ENCODE measurements around the gene ARHGEF2. TPM values are rescaled to one million over a fixed set of nuclear protein-coding genes. Genes with fewer than 3 reads are reported as not detected.

ARHGEF2 gene
- total and polyA plus RNA-seq, 2 of the 13 experiments (the other 11 are each of a cell fraction or from before 2014, with no cell fraction given) = 16.1 to 32.1 TPM

GRCh38 chr1:155911156-155912055 lies 66.9 kb downstream of the ARHGEF2 start, which contains the start of gene RIT1 (continued):
- no peak for TF ChIP-seq ZNF407 (CRISPR knock-in tag; IDR thresholded peaks at IDR 0.05; ENCODE audit: not compliant biosample characterization)
- TF ChIP-seq ZNF737 (CRISPR knock-in tag; IDR thresholded peaks at IDR 0.05; ENCODE audit: borderline replicate concordance) = no peak
- TF ChIP-seq ZNF713 (CRISPR knock-in tag; IDR thresholded peaks at IDR 0.05) = no peak
- TF ChIP-seq ZNF451 (CRISPR knock-in tag; IDR thresholded peaks at IDR 0.05) = no peak
- TF ChIP-seq ZNF772 (CRISPR knock-in tag; IDR thresholded peaks at IDR 0.05) = no peak
- TF ChIP-seq ZNF224 (CRISPR knock-in tag; IDR thresholded peaks at IDR 0.05) = no peak
- no peak for TF ChIP-seq NFKB2 (CRISPR knock-in tag; IDR thresholded peaks at IDR 0.05; ENCODE audit: borderline replicate concordance)
- TF ChIP-seq GATA4 (IDR thresholded peaks at IDR 0.05; ENCODE audit: borderline replicate concordance, low read depth) = no peak
- peak; percentile 36; the same call in 1 of the 2 replicates for TF ChIP-seq GMEB1 (CRISPR knock-in tag; IDR thresholded peaks at IDR 0.05; ENCODE audit: borderline replicate concordance)
- TF ChIP-seq RXRA (CRISPR knock-in tag; IDR thresholded peaks at IDR 0.05) = no peak
- no peak for TF ChIP-seq SKI (IDR thresholded peaks at IDR 0.05; ENCODE audit: partially characterized antibody)
- no peak for TF ChIP-seq HOXD1 (CRISPR knock-in tag; IDR thresholded peaks at IDR 0.05)

All from HepG2 (cell line).